ENCODE data around the gene FCF1. TPM values are rescaled to one million over a fixed set of nuclear protein-coding genes. Genes with fewer than 3 reads are reported as not detected.

Gene FCF1
- total and polyA plus RNA-seq, 2 of the 13 experiments (the other 11 are each of a cell fraction or from before 2014, with no cell fraction given) = 31.0 to 44.4 TPM

DNA sequence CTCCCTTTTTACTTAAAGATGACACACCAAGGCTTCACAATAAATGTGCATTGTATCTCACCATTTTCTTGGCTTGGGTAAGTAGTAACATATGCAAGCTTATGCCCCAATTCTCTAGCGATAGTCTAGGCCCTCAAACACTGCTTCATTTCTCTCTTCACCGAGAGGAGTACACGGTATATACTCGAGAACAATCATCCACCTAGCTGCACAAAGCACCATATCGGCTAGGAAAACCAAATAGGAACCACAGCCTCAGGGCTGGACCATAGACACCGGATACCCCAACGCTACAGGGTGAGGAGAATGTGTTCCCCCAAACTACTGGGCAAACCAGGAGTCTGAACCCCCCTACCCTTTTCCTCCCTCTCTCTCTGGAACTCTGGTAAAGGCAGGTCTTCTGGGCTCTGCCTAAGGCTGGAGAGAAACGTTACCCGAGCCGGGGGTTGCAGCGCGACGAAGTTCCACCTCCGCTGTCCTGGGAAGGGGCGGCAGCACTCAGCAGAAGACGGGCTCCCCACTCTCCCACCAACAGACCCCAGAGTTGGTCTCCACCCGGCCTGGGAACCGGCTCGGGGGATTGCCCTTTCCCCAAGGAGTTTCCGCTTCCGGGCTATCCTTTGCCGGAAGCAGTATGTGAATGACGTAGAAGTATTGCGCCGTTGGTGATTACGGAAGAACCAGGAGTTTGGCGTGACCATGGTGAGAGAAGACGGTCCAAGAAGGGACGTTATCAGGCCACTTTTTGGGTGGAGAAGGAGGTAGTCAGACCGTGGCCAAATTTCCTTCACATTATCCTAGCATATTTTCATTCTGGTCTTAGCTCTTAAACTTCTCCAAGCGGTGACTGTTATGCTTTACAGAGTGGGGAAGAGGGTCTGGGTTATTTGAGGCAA lies at the start of gene FCF1, which contains the start of gene AREL1 (continued):
- TF ChIP-seq ZNF430 (CRISPR knock-in tag; IDR thresholded peaks at IDR 0.05) (no peak), IKZF5 (CRISPR knock-in tag; IDR thresholded peaks at IDR 0.05) (no peak), ZNF709 (CRISPR knock-in tag; IDR thresholded peaks at IDR 0.05) (no peak), MIER2 (CRISPR knock-in tag; IDR thresholded peaks at IDR 0.05) (0 out of 2 replicates have a peak, but pooled peaks have one; percentile 19), ZNF331 (CRISPR knock-in tag; IDR thresholded peaks at IDR 0.05) (peak; percentile 50; the same call in 1 of the 2 replicates), ZNF350 (CRISPR knock-in tag; IDR thresholded peaks at IDR 0.05; ENCODE audit: borderline replicate concordance, low read depth) (peak; percentile 84), ZNF883 (CRISPR knock-in tag; IDR thresholded peaks at IDR 0.05; ENCODE audit: not compliant biosample characterization) (peak; percentile 47), CEBPG (CRISPR knock-in tag; IDR thresholded peaks at IDR 0.05) (peak; percentile 83), MEF2D (CRISPR knock-in tag; IDR thresholded peaks at IDR 0.05) (0 out of 2 replicates have a peak, but pooled peaks have one; percentile 39), ZNF136 (CRISPR knock-in tag; IDR thresholded peaks at IDR 0.05; ENCODE audit: low read depth) (no peak), FOXC1 (CRISPR knock-in tag; IDR thresholded peaks at IDR 0.05; ENCODE audit: borderline replicate concordance) (peak; percentile 67; the same call in 1 of the 2 replicates), ZNF570 (CRISPR knock-in tag; IDR thresholded peaks at IDR 0.05; ENCODE audit: borderline replicate concordance) (no peak), ZIK1 (CRISPR knock-in tag; IDR thresholded peaks at IDR 0.05; ENCODE audit: borderline replicate concordance, low read depth) (0 out of 2 replicates have a peak, but pooled peaks have one; percentile 29), PPARG (CRISPR knock-in tag; conservative IDR thresholded peaks at IDR 0.05) (peak; percentile 48; the same call in 1 of the 2 replicates), ZNF232 (CRISPR knock-in tag; IDR thresholded peaks at IDR 0.05; ENCODE audit: borderline replicate concordance) (no peak), ZNF263 (CRISPR knock-in tag; IDR thresholded peaks at IDR 0.05) (no peak), SP1 (IDR thresholded peaks at IDR 0.05) (no peak), SP1 (CRISPR knock-in tag; IDR thresholded peaks at IDR 0.05) (no peak), ZNF562 (CRISPR knock-in tag; IDR thresholded peaks at IDR 0.05; ENCODE audit: borderline replicate concordance) (no peak), MIXL1 (CRISPR knock-in tag; IDR thresholded peaks at IDR 0.05) (peak; percentile 90), ELF4 (CRISPR knock-in tag; IDR thresholded peaks at IDR 0.05; ENCODE audit: borderline replicate concordance) (peak; percentile 98; the same call in 1 of the 2 replicates), ATM (IDR thresholded peaks at IDR 0.05; ENCODE audit: borderline replicate concordance) (no peak), KDM5A (IDR thresholded peaks at IDR 0.05; ENCODE audit: borderline replicate concordance, low read length) (peak; percentile 91), THAP9 (CRISPR knock-in tag; IDR thresholded peaks at IDR 0.05; ENCODE audit: borderline replicate concordance) (peak; percentile 85), ZNF230 (CRISPR knock-in tag; IDR thresholded peaks at IDR 0.05) (0 out of 2 replicates have a peak, but pooled peaks have one; percentile 33)
- TF ChIP-seq, protein P1, sequence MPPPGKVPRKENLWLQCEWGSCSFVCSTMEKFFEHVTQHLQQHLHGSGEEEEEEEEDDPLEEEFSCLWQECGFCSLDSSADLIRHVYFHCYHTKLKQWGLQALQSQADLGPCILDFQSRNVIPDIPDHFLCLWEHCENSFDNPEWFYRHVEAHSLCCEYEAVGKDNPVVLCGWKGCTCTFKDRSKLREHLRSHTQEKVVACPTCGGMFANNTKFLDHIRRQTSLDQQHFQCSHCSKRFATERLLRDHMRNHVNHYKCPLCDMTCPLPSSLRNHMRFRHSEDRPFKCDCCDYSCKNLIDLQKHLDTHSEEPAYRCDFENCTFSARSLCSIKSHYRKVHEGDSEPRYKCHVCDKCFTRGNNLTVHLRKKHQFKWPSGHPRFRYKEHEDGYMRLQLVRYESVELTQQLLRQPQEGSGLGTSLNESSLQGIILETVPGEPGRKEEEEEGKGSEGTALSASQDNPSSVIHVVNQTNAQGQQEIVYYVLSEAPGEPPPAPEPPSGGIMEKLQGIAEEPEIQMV (CRISPR knock-in tag; IDR thresholded peaks at IDR 0.05; ENCODE audit: low read depth) = no peak
